Stimulated activated naive B cell treated with anti-CD40 and anti-IgM and Interleukin-4, amounts not matched to agents 10 μg/mL and 1 μg/mL and 100 μg/mL, for 72 hours (primary cell): ENCODE measurements around the gene UBN1.

Experiments used
- ATAC-seq, 2 donors: fragments of 150-1000 bp; cut with Tn5 transposase; replicated peaks; 2 replicates each; pipeline ENCODE4 v1.10.0; 2021; ENCODE audit warnings: moderate library complexity in 1 of 2
- DNase-seq: peaks from one replicate; pipeline ENCODE4 v3.0.0; 2021
- H3K27ac Mint-ChIP-seq: one replicate; pipeline ENCODE4 v1.8.0; 2022; ENCODE audit warnings: mild to moderate bottlenecking, mixed read lengths
- H3K27me3 Mint-ChIP-seq, 2 donors: one replicate each; pipeline ENCODE4 v1.8.0; 2022; ENCODE audit warnings: mixed read lengths in 2 of 2
- H3K36me3 Mint-ChIP-seq, 2 donors: one replicate each; pipeline ENCODE4 v1.8.0; 2022; ENCODE audit warnings: mixed read lengths in 2 of 2, mild to moderate bottlenecking in 1 of 2
- H3K4me1 Mint-ChIP-seq, 2 donors: one replicate each; pipeline ENCODE4 v1.8.0; 2022; ENCODE audit warnings: mixed read lengths in 2 of 2, mild to moderate bottlenecking in 1 of 2
- H3K4me3 Mint-ChIP-seq, 2 donors: one replicate each; pipeline ENCODE4 v1.8.0; 2022; ENCODE audit warnings: mild to moderate bottlenecking in 2 of 2, mixed read lengths in 2 of 2, moderate library complexity in 1 of 2
- H3K9me3 Mint-ChIP-seq, 2 donors: one replicate each; pipeline ENCODE4 v1.8.0; 2022; ENCODE audit warnings: mixed read lengths in 2 of 2, mild to moderate bottlenecking in 1 of 2

The UBN1 gene

GRCh38 chr16:4833584-4833983 lies 13.7 kb upstream of the UBN1 start:
- Mint-ChIP-seq H3K4me3 (no peak overlapping the region), H3K4me1 (peaks cover 0 to 29% of the 10 kb centered on the region in 2 donors), H3K27me3 (no peaks in the 10 kb centered on the region), H3K27ac (no peak overlapping the region), H3K36me3 (peaks cover 47 to 58% of the 10 kb centered on the region in 2 donors), H3K9me3 (no peaks in the 10 kb centered on the region)
- no peak for DNase-seq
- ATAC-seq: peak in 1 of 2 donors; percentile 33

DNA sequence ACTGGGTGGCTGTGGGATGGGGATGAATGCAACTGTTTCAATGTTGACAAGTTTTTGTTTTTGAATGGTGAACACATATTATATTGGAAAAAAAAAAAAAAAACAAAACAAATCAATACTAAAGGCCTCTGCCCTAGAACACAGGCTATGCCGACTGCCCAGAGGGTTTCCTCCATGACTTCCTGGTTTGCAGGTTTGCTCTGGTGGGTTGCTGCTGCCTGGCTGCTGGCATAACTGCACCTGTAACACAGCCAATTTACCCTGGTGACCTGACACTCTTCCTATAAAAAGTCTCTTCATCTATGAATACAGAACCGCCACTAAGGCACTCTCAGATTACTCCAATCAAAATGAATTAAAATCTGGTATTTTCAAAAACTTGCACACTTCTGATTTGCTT lies 10.6 kb upstream of the UBN1 start:
- Mint-ChIP-seq H3K36me3 (peaks cover 49 to 55% of the 10 kb centered on the region in 2 donors), H3K9me3 (no peaks in the 10 kb centered on the region), H3K4me1 (peaks cover 0 to 33% of the 10 kb centered on the region in 2 donors), H3K27me3 (no peaks in the 10 kb centered on the region), H3K27ac (no peak overlapping the region), H3K4me3 (no peak overlapping the region)
- no peak for ATAC-seq
- DNase-seq: no peak

DNA sequence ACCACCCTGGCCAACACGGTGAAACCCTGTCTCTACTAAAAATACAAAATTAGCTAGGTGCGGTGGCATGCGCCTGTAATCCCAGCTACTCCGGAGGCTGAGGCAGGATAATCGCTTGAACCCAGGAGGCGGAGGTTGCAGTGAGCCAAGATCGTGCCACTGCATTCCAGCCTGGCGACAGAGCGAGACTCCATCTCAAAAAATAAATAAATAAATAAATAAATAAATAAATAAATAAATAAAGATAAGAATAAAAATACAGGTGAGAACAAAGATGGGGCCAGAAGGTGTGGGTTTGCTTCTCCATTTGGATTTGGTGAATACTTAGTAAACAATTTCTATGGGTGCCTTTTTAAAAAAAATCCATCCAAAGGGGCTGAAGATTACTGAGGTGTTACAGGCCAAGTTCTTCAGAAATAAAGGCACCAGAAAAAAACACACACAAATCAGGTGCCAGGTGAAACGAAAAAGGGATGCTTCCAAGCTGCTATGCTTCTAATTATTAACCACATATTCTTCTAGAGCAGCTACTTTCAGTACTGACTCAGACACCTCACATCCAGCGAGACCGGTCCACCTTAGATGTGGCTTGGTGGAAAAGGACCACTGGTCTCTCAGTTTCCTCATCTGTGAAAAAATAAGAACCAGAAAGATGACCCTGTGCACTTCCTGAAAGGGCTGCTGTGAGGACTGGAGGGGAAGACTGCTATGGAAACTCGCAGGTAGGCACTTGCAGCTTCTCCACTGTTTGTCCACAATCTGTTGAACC lies 9.4 kb upstream of the UBN1 start:
- Mint-ChIP-seq H3K36me3 (peaks cover 42 to 48% of the 10 kb centered on the region in 2 donors), H3K9me3 (no peaks in the 10 kb centered on the region), H3K4me3 (no peak overlapping the region), H3K27ac (peak overlapping the region; percentile 42), H3K27me3 (no peaks in the 10 kb centered on the region), H3K4me1 (peaks cover 0 to 28% of the 10 kb centered on the region in 2 donors)
- ATAC-seq (no peak), DNase-seq (no peak)

- no peak overlapping the region for H3K4me3 Mint-ChIP-seq
- H3K27ac Mint-ChIP-seq: no peak overlapping the region
- H3K9me3 Mint-ChIP-seq: no peaks in the 10 kb centered on the region
- ATAC-seq (no peak), DNase-seq (no peak)
- no peaks in the 10 kb centered on the region for H3K27me3 Mint-ChIP-seq
- peaks cover 40 to 49% of the 10 kb centered on the region in 2 donors for H3K36me3 Mint-ChIP-seq
- H3K4me1 Mint-ChIP-seq: peaks cover 0 to 16% of the 10 kb centered on the region in 2 donors
Measured at GRCh38 chr16:4839942-4840341, 7.3 kb upstream of the UBN1 start.

- Mint-ChIP-seq H3K27ac (peak overlapping the region; percentile 47), H3K36me3 (peaks cover 43 to 55% of the 10 kb centered on the region in 2 donors)
Measured at GRCh38 chr16:4840984-4841383, 6.3 kb upstream of the UBN1 start.

DNA sequence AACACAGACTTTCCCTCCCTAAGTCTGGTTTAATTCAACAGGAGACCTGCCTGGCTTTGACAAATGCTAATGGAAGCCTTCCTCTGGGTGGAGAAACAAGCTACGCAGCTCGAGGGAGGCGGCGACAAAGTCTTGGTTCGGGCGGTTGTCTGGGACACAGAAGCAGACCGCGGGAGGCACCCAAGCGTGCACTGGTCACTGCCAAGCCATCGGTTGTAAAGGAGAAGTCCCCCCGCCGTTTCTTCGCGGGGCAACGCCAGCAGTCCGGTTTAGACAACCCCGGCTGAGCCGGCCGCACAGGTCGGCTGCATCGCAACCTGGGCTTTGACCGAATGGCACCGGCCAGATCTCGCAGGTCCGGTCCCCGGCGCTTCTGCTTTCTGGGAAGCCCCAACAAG lies 779 bp upstream of the UBN1 start:
- peak; percentile 24 to 26 for ATAC-seq
- H3K27ac Mint-ChIP-seq: peak overlapping the region; percentile 92
- peaks cover 19 to 20% of the 10 kb centered on the region in 2 donors for H3K36me3 Mint-ChIP-seq
- H3K4me1 Mint-ChIP-seq: peaks cover 21 to 31% of the 10 kb centered on the region in 2 donors
- H3K4me3 Mint-ChIP-seq: peak overlapping the region; percentile 86 to 98
- H3K9me3 Mint-ChIP-seq: no peaks in the 10 kb centered on the region
- H3K27me3 Mint-ChIP-seq: no peaks in the 10 kb centered on the region
- peak; percentile 46 for DNase-seq

More at GRCh38 chr16:4840984-4841383, 6.3 kb upstream of the UBN1 start:
- DNase-seq (no peak), ATAC-seq (no peak)
- H3K4me3 Mint-ChIP-seq: no peak overlapping the region
- no peaks in the 10 kb centered on the region for H3K9me3 Mint-ChIP-seq
- peaks cover 5 to 24% of the 10 kb centered on the region in 2 donors for H3K4me1 Mint-ChIP-seq
- no peaks in the 10 kb centered on the region for H3K27me3 Mint-ChIP-seq

DNA sequence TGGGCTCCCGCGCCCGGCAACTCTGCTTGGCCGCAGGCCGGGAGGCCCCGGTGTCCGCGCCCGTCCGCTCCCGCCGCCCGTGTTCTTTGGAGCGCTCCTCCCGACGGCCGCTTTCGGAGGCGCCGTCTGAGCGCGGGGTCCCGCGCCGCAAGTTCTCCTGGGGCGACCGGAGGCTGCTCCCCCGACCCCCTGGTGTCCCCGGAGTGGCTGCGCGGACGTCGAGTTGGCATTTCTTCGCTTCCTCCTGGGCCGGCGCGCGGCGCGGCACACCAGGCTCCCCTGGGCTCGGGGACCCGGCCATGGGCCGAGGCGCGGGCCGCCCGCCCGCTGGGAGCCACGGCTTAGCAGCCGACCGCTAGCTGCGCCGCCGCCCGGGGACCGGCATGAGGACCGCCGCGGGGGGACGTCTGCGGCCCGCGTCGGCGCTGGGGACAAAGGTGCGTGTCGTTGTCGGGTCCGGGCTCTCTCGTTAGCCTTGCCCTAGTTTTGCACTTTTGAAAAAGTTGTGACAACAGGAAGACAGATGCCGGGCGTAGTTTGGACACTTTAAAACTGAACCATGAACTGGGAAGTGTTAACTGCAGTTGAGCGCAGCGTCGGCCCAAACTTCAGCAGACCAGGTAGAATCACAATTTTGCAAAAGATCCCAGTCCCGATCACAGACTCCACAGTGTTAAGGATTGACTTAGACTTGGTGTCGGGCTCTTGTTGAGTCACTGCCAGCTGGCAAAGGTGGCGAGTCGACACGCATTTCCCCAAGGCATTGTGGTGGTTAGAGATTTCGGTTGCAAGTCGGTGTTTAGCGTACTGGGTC lies 700 bp downstream of the UBN1 start:
- peak; percentile 25 for DNase-seq
- peaks cover 25 to 33% of the 10 kb centered on the region in 2 donors for H3K4me1 Mint-ChIP-seq
- H3K9me3 Mint-ChIP-seq: no peaks in the 10 kb centered on the region
- peak; percentile 36 to 42 for ATAC-seq
- H3K27ac Mint-ChIP-seq: peak overlapping the region; percentile 92
- peak overlapping the region; percentile 76 to 98 for H3K4me3 Mint-ChIP-seq
- no peaks in the 10 kb centered on the region for H3K27me3 Mint-ChIP-seq
- H3K36me3 Mint-ChIP-seq: peaks cover 19 to 21% of the 10 kb centered on the region in 2 donors

DNA sequence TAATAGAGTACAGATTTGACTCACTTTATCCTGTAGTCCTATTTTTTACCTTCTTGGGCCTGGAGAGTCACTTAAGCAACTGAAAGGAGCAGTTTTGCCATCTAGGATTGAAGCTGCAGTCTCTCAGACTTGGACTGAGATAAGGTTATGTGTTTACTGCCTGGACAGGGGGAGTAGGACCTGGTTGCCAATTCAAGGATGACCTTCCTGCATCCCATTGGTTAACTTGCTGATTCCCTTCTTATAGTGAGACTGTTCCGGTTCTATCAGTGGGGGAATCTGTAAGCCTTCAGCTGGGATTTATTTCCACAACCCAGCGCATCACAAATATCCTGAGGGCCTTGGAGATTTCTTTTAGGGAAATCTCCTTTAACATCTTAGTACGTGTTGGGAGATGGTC lies 2.9 kb downstream of the UBN1 start:
- Mint-ChIP-seq H3K4me1 (peaks cover 25 to 32% of the 10 kb centered on the region in 2 donors), H3K27ac (no peak overlapping the region), H3K27me3 (no peaks in the 10 kb centered on the region), H3K36me3 (peaks cover 25 to 30% of the 10 kb centered on the region in 2 donors), H3K4me3 (no peak overlapping the region), H3K9me3 (no peaks in the 10 kb centered on the region)
- no peak for DNase-seq
- ATAC-seq: no peak

GRCh38 chr16:4852221-4852872 lies 5.1 kb downstream of the UBN1 start:
- Mint-ChIP-seq H3K36me3 (peaks cover 19 to 29% of the 10 kb centered on the region in 2 donors), H3K4me1 (peaks cover 16 to 20% of the 10 kb centered on the region in 2 donors), H3K27ac (no peak overlapping the region), H3K27me3 (no peaks in the 10 kb centered on the region), H3K4me3 (no peak overlapping the region), H3K9me3 (no peaks in the 10 kb centered on the region)
- no peak for ATAC-seq
- no peak for DNase-seq

DNA sequence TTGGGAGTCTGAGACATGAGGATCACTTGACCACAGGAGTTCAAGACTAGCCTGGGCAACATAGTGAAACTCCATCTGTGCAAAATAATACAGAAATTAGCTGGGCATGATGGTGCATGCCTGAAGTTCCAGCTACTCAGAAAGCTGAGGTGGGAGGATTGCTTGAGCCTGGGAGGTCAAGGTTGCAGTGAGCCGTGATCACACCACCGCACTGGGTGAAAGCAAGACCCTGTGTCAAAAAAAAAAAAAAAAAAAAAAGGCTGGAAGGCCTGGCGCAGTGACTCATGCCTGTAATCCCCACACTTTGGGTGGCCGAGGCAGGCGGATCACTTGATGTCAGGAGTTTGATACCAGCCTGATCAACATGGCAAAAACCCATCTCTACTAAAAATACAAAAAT lies 8.1 kb downstream of the UBN1 start:
- Mint-ChIP-seq H3K36me3 (peaks cover 39 to 54% of the 10 kb centered on the region in 2 donors), H3K4me1 (peaks cover 12% of the 10 kb centered on the region in 2 donors)
- DNase-seq: no peak

DNA sequence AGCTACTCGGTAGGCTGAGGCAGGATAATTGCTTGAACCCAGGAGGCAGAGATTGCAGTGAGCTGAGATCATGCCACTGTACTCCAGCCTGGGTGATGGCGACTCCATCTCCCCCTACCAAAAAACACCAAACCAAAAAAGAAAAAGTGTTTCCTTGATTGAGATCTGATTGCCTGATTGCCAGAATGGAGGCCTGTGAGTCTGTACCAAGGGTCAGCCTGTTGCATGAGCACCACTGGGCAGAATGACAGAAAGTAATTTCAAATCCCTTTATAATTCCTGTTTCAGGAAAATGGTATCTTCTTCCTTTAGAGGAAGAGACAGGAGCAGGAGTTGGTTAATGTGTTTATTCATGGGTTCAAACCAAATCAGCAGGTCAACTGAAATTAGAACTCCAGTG lies 8.5 kb downstream of the UBN1 start:
- H3K4me1 Mint-ChIP-seq: peaks cover 9 to 11% of the 10 kb centered on the region in 2 donors
- no peak overlapping the region for H3K27ac Mint-ChIP-seq
- H3K36me3 Mint-ChIP-seq: peaks cover 43 to 56% of the 10 kb centered on the region in 2 donors
- no peak overlapping the region for H3K4me3 Mint-ChIP-seq
- H3K27me3 Mint-ChIP-seq: no peaks in the 10 kb centered on the region
- DNase-seq (no peak), ATAC-seq (no peak)
- no peaks in the 10 kb centered on the region for H3K9me3 Mint-ChIP-seq

More for the DNA sequence above, 8.1 kb downstream of the UBN1 start:
- no peaks in the 10 kb centered on the region for H3K9me3 Mint-ChIP-seq
- no peak overlapping the region for H3K27ac Mint-ChIP-seq
- no peak overlapping the region for H3K4me3 Mint-ChIP-seq
- ATAC-seq: no peak
- no peaks in the 10 kb centered on the region for H3K27me3 Mint-ChIP-seq

DNA sequence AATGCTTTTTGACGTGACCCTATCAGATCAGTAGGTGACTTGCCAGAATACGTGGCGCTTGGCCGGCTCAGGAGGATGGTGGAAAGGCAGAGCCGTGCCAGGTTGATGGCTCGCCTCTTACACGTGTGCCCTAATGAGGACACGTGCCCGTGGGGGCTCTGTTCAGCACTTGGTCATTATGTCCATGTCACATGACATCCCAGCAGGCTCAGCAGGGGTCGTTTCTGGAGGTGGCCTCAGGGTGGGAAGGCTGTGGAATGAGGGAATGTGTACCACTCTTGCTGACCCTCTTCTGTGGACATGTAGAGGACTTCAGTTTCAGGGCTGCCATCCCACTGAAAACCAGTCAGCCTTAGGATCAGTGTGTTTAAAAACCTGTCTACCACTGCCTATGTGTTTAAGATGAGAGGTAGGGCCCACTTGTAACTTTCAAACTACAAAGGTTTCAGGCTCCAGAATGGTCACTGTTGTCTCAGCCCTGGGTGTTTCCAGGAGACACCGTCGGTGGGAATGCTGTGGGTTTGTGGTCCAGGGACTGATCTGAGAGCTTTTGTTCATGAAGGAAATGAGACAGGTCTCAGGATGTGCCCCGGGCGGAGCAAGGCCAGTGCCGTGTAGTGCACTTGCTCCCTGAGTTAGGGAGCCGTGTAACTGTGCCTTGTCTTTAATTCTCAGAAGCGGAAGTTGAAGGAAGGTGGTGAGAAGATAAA lies 12.1 kb downstream of the UBN1 start:
- Mint-ChIP-seq H3K9me3 (no peaks in the 10 kb centered on the region), H3K27ac (peak overlapping the region; percentile 71), H3K27me3 (no peaks in the 10 kb centered on the region), H3K4me1 (peaks cover 0 to 2% of the 10 kb centered on the region in 2 donors), H3K4me3 (no peak overlapping the region), H3K36me3 (peaks cover 40 to 46% of the 10 kb centered on the region in 2 donors)
- no peak for ATAC-seq
- no peak for DNase-seq

- no peak for DNase-seq
- Mint-ChIP-seq H3K27me3 (no peaks in the 10 kb centered on the region), H3K4me3 (no peak overlapping the region), H3K4me1 (peaks cover 0 to 2% of the 10 kb centered on the region in 2 donors), H3K9me3 (no peaks in the 10 kb centered on the region), H3K27ac (no peak overlapping the region), H3K36me3 (peaks cover 39 to 47% of the 10 kb centered on the region in 2 donors)
- no peak for ATAC-seq
Measured at GRCh38 chr16:4859900-4860255, 12.6 kb downstream of the UBN1 start.
